HepG2 (cell line): ENCODE measurements around the gene MCM6. TPM values are rescaled to one million over a fixed set of nuclear protein-coding genes. Genes with fewer than 3 reads are reported as not detected.

Experiments used
- BATF2 ChIP-seq: sonication (generic); formaldehyde crosslinking; IDR thresholded peaks from 2 replicates; pipeline ENCODE4 v1.8.0; 2022; ENCODE audit warnings: mild to moderate bottlenecking, missing genetic modification reagents, moderate library complexity
- BCL6 ChIP-seq: IDR thresholded peaks from 2 replicates; pipeline ENCODE4 v1.6.1; 2016; ENCODE audit warnings: missing genetic modification reagents, missing compliant biosample characterization
- BHLHE40 ChIP-seq: IDR thresholded peaks from 2 replicates; pipeline ENCODE4 v1.6.1; 2011; ENCODE audit warnings: low read length, improper control_type of control experiment
- EP300 ChIP-seq, 3 experiments: sonication (generic) in 1 of 3; formaldehyde crosslinking in 1 of 3; IDR thresholded peaks; 2 replicates each; pipeline versions ENCODE4 v1.5.1 to v1.6.1; 2011 to 2020; ENCODE audit warnings: low read depth in 2 of 3, low read length in 2 of 3, borderline replicate concordance in 1 of 3, improper control_type of control experiment in 1 of 3, mild to moderate bottlenecking in 1 of 3, missing genetic modification reagents in 1 of 3, moderate library complexity in 1 of 3
- FLYWCH1 ChIP-seq: sonication (generic); formaldehyde crosslinking; IDR thresholded peaks from 2 replicates; pipeline ENCODE4 v1.8.1; 2023; ENCODE audit warnings: mild to moderate bottlenecking, missing genetic modification reagents
- FOSL1 ChIP-seq: sonication (generic); formaldehyde crosslinking; IDR thresholded peaks from 2 replicates; pipeline ENCODE4 v1.9.0; 2021; ENCODE audit warnings: missing genetic modification reagents, borderline replicate concordance
- JUN ChIP-seq: sonication (generic); formaldehyde crosslinking; IDR thresholded peaks from 2 replicates; pipeline ENCODE4 v1.4.0; 2020; ENCODE audit warnings: mild to moderate bottlenecking, missing genetic modification reagents
- KLF9 ChIP-seq: IDR thresholded peaks from 2 replicates; pipeline ENCODE4 v1.6.1; 2016; ENCODE audit warnings: low read depth
- MYC ChIP-seq: sonication (generic); formaldehyde crosslinking; IDR thresholded peaks from 2 replicates; pipeline ENCODE4 v1.9.0; 2021; ENCODE audit warnings: missing genetic modification reagents, borderline replicate concordance
- PCBP1 ChIP-seq: fragments of 200-400 bp; formaldehyde crosslinking; IDR thresholded peaks from 2 replicates; pipeline ENCODE4 v1.6.1; 2017; ENCODE audit warnings: mild to moderate bottlenecking, low read depth, low read length, borderline replicate concordance
- RBM22 ChIP-seq: fragments of 200-400 bp; formaldehyde crosslinking; optimal IDR thresholded peaks from 2 replicates; pipeline ENCODE3; 2017; ENCODE audit warnings: mild to moderate bottlenecking, low read length, moderate library complexity
- RFX3 ChIP-seq: IDR thresholded peaks from 2 replicates; pipeline ENCODE4 v1.6.1; 2016; ENCODE audit warnings: missing biosample characterization, missing genetic modification reagents
- SMARCC2 ChIP-seq: fragments of 450-650 bp; IDR thresholded peaks from 2 replicates; pipeline ENCODE4 v1.6.1; 2017; ENCODE audit warnings: antibody characterized with exemption, mild to moderate bottlenecking
- SRY ChIP-seq: sonication (generic); formaldehyde crosslinking; IDR thresholded peaks from 2 replicates; pipeline ENCODE4 v1.8.0; 2022; ENCODE audit warnings: mild to moderate bottlenecking, missing genetic modification reagents
- XRCC5 ChIP-seq: fragments of 200-400 bp; formaldehyde crosslinking; optimal IDR thresholded peaks from 2 replicates; pipeline ENCODE3; 2017; ENCODE audit warnings: mild to moderate bottlenecking, low read length
- YEATS2 ChIP-seq: sonication (generic); formaldehyde crosslinking; IDR thresholded peaks from 2 replicates; pipeline ENCODE4 v1.4.0; 2020; ENCODE audit warnings: missing genetic modification reagents, borderline replicate concordance
- ZBTB21 ChIP-seq: sonication (generic); formaldehyde crosslinking; IDR thresholded peaks from 2 replicates; pipeline ENCODE4 v1.4.0; 2020; ENCODE audit warnings: missing genetic modification reagents
- ZNF296 ChIP-seq: sonication (generic); formaldehyde crosslinking; conservative IDR thresholded peaks from 2 replicates; pipeline ENCODE4 v1.5.0; 2020; ENCODE audit warnings: mild to moderate bottlenecking, missing genetic modification reagents
- ZNF569 ChIP-seq: sonication (generic); formaldehyde crosslinking; IDR thresholded peaks from 2 replicates; pipeline ENCODE4 v1.5.0; 2020; ENCODE audit warnings: mild to moderate bottlenecking, missing genetic modification reagents, moderate library complexity, borderline replicate concordance
- ZNF570 ChIP-seq: sonication (generic); formaldehyde crosslinking; IDR thresholded peaks from 2 replicates; pipeline ENCODE4 v1.4.0; 2020; ENCODE audit warnings: mild to moderate bottlenecking, missing genetic modification reagents, borderline replicate concordance
- ZNF761 ChIP-seq: sonication (generic); formaldehyde crosslinking; conservative IDR thresholded peaks from 2 replicates; pipeline ENCODE4 v1.4.0; 2020; ENCODE audit warnings: mild to moderate bottlenecking, missing genetic modification reagents
- polyA plus RNA-seq, 8 experiments: library from polyadenylated mRNA; depleted of rRNA in 3 of 8; stranded (reverse) in 7 of 8; unstranded in 1 of 8; fragments of >200 nt; fragmentation: Illumina TruSeq in 4 of 8; extraction: Trizol in 4 of 8; gene quantifications; 2 replicates each; pipeline versions ENCODE4 v1.2.1 to v1.2.3, GENCODE V29; 2011 to 2016; ENCODE audit warnings: low read depth in 4 of 8, missing spikeins in 1 of 8, mixed read lengths in 1 of 8; ENCODE audit not compliant: insufficient read depth in 1 of 8
- total RNA-seq, 5 experiments: library from RNA; depleted of rRNA; stranded (reverse); fragments of >200 nt; fragmentation: Illumina TruSeq; extraction: Trizol; gene quantifications; 2 replicates each; pipeline ENCODE4 v1.2.3, GENCODE V29; 2016; ENCODE audit warnings: low read depth in 1 of 5
- TF ChIP-seq, protein P1 (sequence below): conservative IDR thresholded peaks from 2 replicates; pipeline ENCODE4 v1.6.1; 2018; ENCODE audit warnings: missing genetic modification reagents
- TF ChIP-seq, protein P2 (sequence below): IDR thresholded peaks from 2 replicates; pipeline ENCODE4 v1.6.1; 2012; ENCODE audit warnings: low read length, improper control_type of control experiment
- TF ChIP-seq, protein P3 (sequence below): IDR thresholded peaks from 2 replicates; pipeline ENCODE4 v1.6.1; 2016; ENCODE audit warnings: missing biosample characterization, missing genetic modification reagents, low read depth

The MCM6 gene
- total and polyA plus RNA-seq, 2 of the 13 experiments (the other 11 are each of a cell fraction or from before 2014, with no cell fraction given): 9.7 to 18.7 TPM

DNA sequence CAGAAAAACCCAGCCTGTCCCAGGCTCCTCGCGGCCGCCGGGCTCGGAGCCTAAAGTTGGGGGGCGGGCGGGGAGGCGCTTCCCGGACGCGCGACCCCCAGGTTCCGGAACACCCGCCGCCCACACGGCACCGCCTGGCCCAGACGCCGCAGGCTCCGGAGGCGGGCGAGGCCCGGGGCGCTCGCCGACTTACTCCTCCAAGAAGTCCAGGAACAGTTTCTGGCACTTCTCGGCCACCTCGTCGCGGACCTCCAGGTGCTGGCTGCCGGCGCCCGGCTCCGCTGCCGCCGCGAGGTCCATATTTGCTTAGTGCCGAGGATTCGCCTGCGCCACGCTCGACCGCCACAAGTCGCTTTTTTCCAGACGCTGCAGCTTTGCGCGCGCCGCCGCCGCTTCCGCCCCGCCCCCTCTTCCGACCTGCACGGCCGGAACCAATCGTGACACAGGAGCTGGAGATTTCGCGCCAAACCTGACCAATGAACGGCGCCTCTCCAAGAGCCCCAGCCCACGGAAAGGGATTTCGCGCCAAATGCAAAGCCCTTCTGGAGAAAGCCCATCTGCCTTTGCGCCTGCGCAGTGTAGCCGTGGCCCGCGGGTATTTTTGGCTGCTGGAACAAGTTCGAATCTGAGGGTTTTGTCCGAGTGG lies at the start of gene MCM6 (continued):
- peak; percentile 52; the same call in 1 of the 2 replicates for TF ChIP-seq ZNF570 (CRISPR knock-in tag)
- TF ChIP-seq, protein P1, sequence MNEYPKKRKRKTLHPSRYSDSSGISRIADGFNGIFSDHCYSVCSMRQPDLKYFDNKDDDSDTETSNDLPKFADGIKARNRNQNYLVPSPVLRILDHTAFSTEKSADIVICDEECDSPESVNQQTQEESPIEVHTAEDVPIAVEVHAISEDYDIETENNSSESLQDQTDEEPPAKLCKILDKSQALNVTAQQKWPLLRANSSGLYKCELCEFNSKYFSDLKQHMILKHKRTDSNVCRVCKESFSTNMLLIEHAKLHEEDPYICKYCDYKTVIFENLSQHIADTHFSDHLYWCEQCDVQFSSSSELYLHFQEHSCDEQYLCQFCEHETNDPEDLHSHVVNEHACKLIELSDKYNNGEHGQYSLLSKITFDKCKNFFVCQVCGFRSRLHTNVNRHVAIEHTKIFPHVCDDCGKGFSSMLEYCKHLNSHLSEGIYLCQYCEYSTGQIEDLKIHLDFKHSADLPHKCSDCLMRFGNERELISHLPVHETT (CRISPR knock-in tag): no peak
- TF ChIP-seq RBM22: no peak
- no peak for TF ChIP-seq BCL6 (CRISPR knock-in tag)
- TF ChIP-seq ZNF569 (CRISPR knock-in tag): no peak
- TF ChIP-seq XRCC5: no peak
- TF ChIP-seq SMARCC2: no peak
- TF ChIP-seq, protein P2, sequence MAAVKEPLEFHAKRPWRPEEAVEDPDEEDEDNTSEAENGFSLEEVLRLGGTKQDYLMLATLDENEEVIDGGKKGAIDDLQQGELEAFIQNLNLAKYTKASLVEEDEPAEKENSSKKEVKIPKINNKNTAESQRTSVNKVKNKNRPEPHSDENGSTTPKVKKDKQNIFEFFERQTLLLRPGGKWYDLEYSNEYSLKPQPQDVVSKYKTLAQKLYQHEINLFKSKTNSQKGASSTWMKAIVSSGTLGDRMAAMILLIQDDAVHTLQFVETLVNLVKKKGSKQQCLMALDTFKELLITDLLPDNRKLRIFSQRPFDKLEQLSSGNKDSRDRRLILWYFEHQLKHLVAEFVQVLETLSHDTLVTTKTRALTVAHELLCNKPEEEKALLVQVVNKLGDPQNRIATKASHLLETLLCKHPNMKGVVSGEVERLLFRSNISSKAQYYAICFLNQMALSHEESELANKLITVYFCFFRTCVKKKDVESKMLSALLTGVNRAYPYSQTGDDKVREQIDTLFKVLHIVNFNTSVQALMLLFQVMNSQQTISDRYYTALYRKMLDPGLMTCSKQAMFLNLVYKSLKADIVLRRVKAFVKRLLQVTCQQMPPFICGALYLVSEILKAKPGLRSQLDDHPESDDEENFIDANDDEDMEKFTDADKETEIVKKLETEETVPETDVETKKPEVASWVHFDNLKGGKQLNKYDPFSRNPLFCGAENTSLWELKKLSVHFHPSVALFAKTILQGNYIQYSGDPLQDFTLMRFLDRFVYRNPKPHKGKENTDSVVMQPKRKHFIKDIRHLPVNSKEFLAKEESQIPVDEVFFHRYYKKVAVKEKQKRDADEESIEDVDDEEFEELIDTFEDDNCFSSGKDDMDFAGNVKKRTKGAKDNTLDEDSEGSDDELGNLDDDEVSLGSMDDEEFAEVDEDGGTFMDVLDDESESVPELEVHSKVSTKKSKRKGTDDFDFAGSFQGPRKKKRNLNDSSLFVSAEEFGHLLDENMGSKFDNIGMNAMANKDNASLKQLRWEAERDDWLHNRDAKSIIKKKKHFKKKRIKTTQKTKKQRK: no peak
- no peak for TF ChIP-seq FLYWCH1 (CRISPR knock-in tag)
- TF ChIP-seq RFX3 (CRISPR knock-in tag): no peak
- peak; percentile 54; the same call in 1 of the 2 replicates for TF ChIP-seq SRY
- TF ChIP-seq ZBTB21 (CRISPR knock-in tag): no peak
- TF ChIP-seq JUN: no peak; the same call in 1 of the 2 replicates
- TF ChIP-seq PCBP1: no peak
- TF ChIP-seq FOSL1: no peak
- TF ChIP-seq KLF9: 0 out of 2 replicates have a peak, but pooled peaks have one; percentile 46
- TF ChIP-seq MYC: no peak
- TF ChIP-seq, protein P3, sequence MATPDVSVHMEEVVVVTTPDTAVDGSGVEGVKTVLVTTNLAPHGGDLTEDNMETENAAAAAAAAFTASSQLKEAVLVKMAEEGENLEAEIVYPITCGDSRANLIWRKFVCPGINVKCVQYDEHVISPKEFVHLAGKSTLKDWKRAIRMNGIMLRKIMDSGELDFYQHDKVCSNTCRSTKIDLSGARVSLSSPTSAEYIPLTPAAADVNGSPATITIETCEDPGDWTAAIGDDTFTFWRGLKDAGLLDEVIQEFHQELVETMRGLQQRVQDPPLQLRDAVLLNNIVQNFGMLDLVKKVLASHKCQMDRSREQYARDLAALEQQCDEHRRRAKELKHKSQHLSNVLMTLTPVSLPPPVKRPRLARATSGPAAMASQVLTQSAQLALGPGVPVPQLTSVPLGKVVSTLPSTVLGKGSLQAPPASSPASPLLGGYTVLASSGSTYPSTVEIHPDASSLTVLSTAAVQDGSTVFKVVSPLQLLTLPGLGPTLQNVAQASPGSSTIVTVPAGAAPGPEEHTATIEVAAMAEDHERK (CRISPR knock-in tag): no peak
- TF ChIP-seq BATF2 (CRISPR knock-in tag): peak; percentile 81
- no peak for TF ChIP-seq BHLHE40
- TF ChIP-seq YEATS2 (CRISPR knock-in tag): peak; percentile 78; the same call in 1 of the 2 replicates
- no peak for TF ChIP-seq ZNF761 (CRISPR knock-in tag)
- TF ChIP-seq ZNF296 (CRISPR knock-in tag): no peak
- TF ChIP-seq EP300 (IDR thresholded peaks at IDR 0.05; ENCODE audit: low read depth in 2 of 2, low read length in 2 of 2): no peak
- no peak for TF ChIP-seq EP300 (CRISPR knock-in tag; IDR thresholded peaks at IDR 0.05; ENCODE audit: borderline replicate concordance)
